Measurements from ENCODE around the gene PTK6.

PTK6 gene

GRCh38 chr20:63508072-63508768, 29.0 kb downstream of the PTK6 start:
- no peak for DNase-seq
- Mint-ChIP-seq H3K27me3 (peaks cover 42% of the 10 kb centered on the region), H3K9me3 (no peaks in the 10 kb centered on the region), H3K27ac (peak overlapping the region; percentile 55), H3K4me3 (no peak overlapping the region), H3K36me3 (ENCODE audit: low read depth) (peaks cover 2% of the 10 kb centered on the region), H3K4me1 (peaks cover 9% of the 10 kb centered on the region)
- peak; percentile 43 for ATAC-seq

- H3K9me3 Mint-ChIP-seq = no peaks in the 10 kb centered on the region
- H3K27me3 Mint-ChIP-seq = peaks cover 36% of the 10 kb centered on the region
- peaks cover 9% of the 10 kb centered on the region for H3K4me1 Mint-ChIP-seq
- DNase-seq = no peak
- no peak overlapping the region for H3K4me3 Mint-ChIP-seq
- ATAC-seq = no peak
- H3K27ac Mint-ChIP-seq = no peak overlapping the region
- H3K36me3 Mint-ChIP-seq (ENCODE audit: low read depth) = peaks cover 2% of the 10 kb centered on the region
Observed at GRCh38 chr20:63507083-63507743, 30.0 kb downstream of the PTK6 start.

GRCh38 chr20:63505723-63506122, 31.5 kb downstream of the PTK6 start:
- no peak overlapping the region for H3K27ac Mint-ChIP-seq
- peaks cover 9% of the 10 kb centered on the region for H3K4me1 Mint-ChIP-seq

GRCh38 chr20:63505281-63505680, 31.9 kb downstream of the PTK6 start:
- Mint-ChIP-seq H3K9me3 (no peaks in the 10 kb centered on the region), H3K27ac (no peak overlapping the region), H3K4me3 (no peak overlapping the region), H3K36me3 (ENCODE audit: low read depth) (peaks cover 2% of the 10 kb centered on the region), H3K4me1 (peaks cover 9% of the 10 kb centered on the region), H3K27me3 (peaks cover 25% of the 10 kb centered on the region)
- no peak for ATAC-seq
- no peak for DNase-seq

More at GRCh38 chr20:63505723-63506122, 31.5 kb downstream of the PTK6 start:
- Mint-ChIP-seq H3K9me3 (no peaks in the 10 kb centered on the region), H3K36me3 (ENCODE audit: low read depth) (peaks cover 2% of the 10 kb centered on the region), H3K4me3 (no peak overlapping the region), H3K27me3 (peaks cover 30% of the 10 kb centered on the region)
- DNase-seq (no peak), ATAC-seq (no peak)

GRCh38 chr20:63504642-63505041, 32.5 kb downstream of the PTK6 start:
- no peak for ATAC-seq
- H3K36me3 Mint-ChIP-seq (ENCODE audit: low read depth) = peaks cover 2% of the 10 kb centered on the region
- peaks cover 9% of the 10 kb centered on the region for H3K4me1 Mint-ChIP-seq
- H3K4me3 Mint-ChIP-seq = no peak overlapping the region
- peaks cover 22% of the 10 kb centered on the region for H3K27me3 Mint-ChIP-seq
- DNase-seq = no peak
- H3K9me3 Mint-ChIP-seq = no peaks in the 10 kb centered on the region
- H3K27ac Mint-ChIP-seq = no peak overlapping the region

- peaks cover 9% of the 10 kb centered on the region for H3K4me1 Mint-ChIP-seq
- H3K36me3 Mint-ChIP-seq (ENCODE audit: low read depth) = peaks cover 2% of the 10 kb centered on the region
- peaks cover 16% of the 10 kb centered on the region for H3K27me3 Mint-ChIP-seq
- no peak overlapping the region for H3K27ac Mint-ChIP-seq
- no peaks in the 10 kb centered on the region for H3K9me3 Mint-ChIP-seq
- H3K4me3 Mint-ChIP-seq = no peak overlapping the region
- no peak for DNase-seq
- no peak for ATAC-seq
Observed at GRCh38 chr20:63503524-63503923, 33.7 kb downstream of the PTK6 start.

- Mint-ChIP-seq H3K36me3 (ENCODE audit: low read depth) (peaks cover 2% of the 10 kb centered on the region), H3K9me3 (no peaks in the 10 kb centered on the region), H3K4me1 (peaks cover 4% of the 10 kb centered on the region), H3K4me3 (no peak overlapping the region), H3K27me3 (peaks cover 12% of the 10 kb centered on the region), H3K27ac (no peak overlapping the region)
- DNase-seq (no peak), ATAC-seq (no peak)
Observed at GRCh38 chr20:63502671-63503172, 34.5 kb downstream of the PTK6 start.

GRCh38 chr20:63501818-63502670, 35.1 kb downstream of the PTK6 start:
- DNase-seq (no peak), ATAC-seq (no peak)
- H3K27ac Mint-ChIP-seq = no peak overlapping the region
- peaks cover 2% of the 10 kb centered on the region for H3K36me3 Mint-ChIP-seq (ENCODE audit: low read depth)
- H3K9me3 Mint-ChIP-seq = no peaks in the 10 kb centered on the region
- H3K4me3 Mint-ChIP-seq = no peak overlapping the region
- peaks cover 15% of the 10 kb centered on the region for H3K27me3 Mint-ChIP-seq
- peaks cover 3% of the 10 kb centered on the region for H3K4me1 Mint-ChIP-seq

- Mint-ChIP-seq H3K27me3 (peaks cover 20% of the 10 kb centered on the region), H3K4me1 (peaks cover 2% of the 10 kb centered on the region), H3K36me3 (ENCODE audit: low read depth) (peaks cover 2% of the 10 kb centered on the region), H3K27ac (no peak overlapping the region), H3K4me3 (no peak overlapping the region), H3K9me3 (no peaks in the 10 kb centered on the region)
- DNase-seq (no peak), ATAC-seq (no peak)
Observed at GRCh38 chr20:63500902-63501817, 36.0 kb downstream of the PTK6 start.

- H3K27me3 Mint-ChIP-seq = peaks cover 21% of the 10 kb centered on the region
- no peak for ATAC-seq
- no peak overlapping the region for H3K4me3 Mint-ChIP-seq
- no peak overlapping the region for H3K27ac Mint-ChIP-seq
- peaks cover 2% of the 10 kb centered on the region for H3K36me3 Mint-ChIP-seq (ENCODE audit: low read depth)
- H3K9me3 Mint-ChIP-seq = no peaks in the 10 kb centered on the region
- H3K4me1 Mint-ChIP-seq = peaks cover 2% of the 10 kb centered on the region
- no peak for DNase-seq
Observed at GRCh38 chr20:63500151-63500901, 36.9 kb downstream of the PTK6 start.

GRCh38 chr20:63499338-63499969, 37.7 kb downstream of the PTK6 start:
- peaks cover 2% of the 10 kb centered on the region for H3K4me1 Mint-ChIP-seq

GRCh38 chr20:63498960-63499337, 38.2 kb downstream of the PTK6 start, which contains the start of gene EEF1A2:
TSS of gene EEF1A2 (minus strand) at chr20:63499083. CDS start at chr20:63497763, 1,320 bp downstream.
- H3K36me3 Mint-ChIP-seq (ENCODE audit: low read depth) = no peaks in the 10 kb centered on the region
- peaks cover 15% of the 10 kb centered on the region for H3K27me3 Mint-ChIP-seq
- ATAC-seq (no peak), DNase-seq (no peak)
- H3K9me3 Mint-ChIP-seq = no peaks in the 10 kb centered on the region
- H3K4me3 Mint-ChIP-seq = no peak within 1 kb of the TSS
- H3K4me1 Mint-ChIP-seq = peaks cover 2% of the 10 kb centered on the region
- no peak within 1 kb of the TSS for H3K27ac Mint-ChIP-seq

More at GRCh38 chr20:63499338-63499969, 37.7 kb downstream of the PTK6 start:
- Mint-ChIP-seq H3K27ac (no peak overlapping the region), H3K4me3 (no peak overlapping the region), H3K36me3 (ENCODE audit: low read depth) (no peaks in the 10 kb centered on the region), H3K27me3 (peaks cover 15% of the 10 kb centered on the region), H3K9me3 (no peaks in the 10 kb centered on the region)
- ATAC-seq (peak; percentile 16), DNase-seq (no peak)

Data from activated naive CD8-positive, alpha-beta T cell treated with anti-CD3 and anti-CD28 coated beads, Interleukin-2, amount 50 U/mL, for 24 hours (primary cell).